NCI-H2196 treated with DMSO at 0.1 percent for 48 hours (cell line): Measurements from ENCODE around the gene IRF9.

Experiments
- DNase-seq: peaks from one replicate; lab custom pipeline; 2025; ENCODE audit not compliant: unreplicated experiment; lab: John Stamatoyannopoulos, UW

IRF9 gene

DNA sequence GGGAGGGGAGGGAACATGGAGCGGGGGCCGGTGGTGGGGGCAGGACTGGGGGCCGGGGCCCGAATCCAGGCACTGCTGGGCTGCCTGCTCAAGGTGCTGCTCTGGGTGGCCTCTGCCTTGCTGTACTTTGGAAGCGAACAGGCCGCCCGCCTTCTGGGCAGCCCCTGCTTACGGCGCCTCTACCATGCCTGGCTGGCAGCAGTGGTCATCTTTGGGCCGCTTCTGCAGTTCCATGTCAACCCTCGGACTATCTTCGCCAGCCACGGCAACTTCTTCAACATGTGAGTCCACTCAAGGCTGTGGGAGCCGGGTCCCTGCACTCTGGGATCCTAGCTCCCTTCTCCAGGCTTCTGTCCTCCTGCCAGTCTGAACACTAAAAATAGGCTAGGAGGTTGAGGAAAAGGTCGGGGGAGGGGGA is 29.5 kb upstream of the IRF9 start:
- no peak for DNase-seq

DNA sequence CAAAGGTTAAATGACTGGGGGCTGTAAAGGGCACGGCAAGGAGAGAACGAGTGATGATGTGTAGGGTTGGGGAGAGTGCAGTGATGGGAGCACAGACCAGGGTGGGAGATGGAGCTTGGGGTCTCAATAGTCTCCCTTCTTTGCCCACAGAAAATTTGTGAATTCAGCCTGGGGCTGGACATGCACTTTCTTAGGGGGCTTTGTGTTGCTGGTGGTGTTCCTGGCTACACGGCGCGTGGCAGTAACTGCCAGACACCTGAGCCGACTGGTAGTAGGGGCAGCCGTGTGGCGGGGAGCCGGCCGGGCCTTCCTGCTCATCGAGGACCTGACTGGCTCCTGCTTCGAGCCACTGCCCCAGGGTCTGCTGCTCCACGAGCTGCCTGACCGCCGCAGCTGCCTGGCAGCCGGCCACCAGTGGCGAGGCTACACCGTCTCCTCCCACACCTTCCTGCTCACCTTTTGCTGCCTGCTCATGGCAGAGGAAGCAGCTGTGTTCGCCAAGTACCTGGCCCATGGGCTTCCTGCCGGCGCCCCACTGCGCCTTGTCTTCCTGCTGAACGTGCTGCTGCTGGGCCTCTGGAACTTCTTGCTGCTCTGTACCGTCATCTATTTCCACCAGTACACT is 28.9 kb upstream of the IRF9 start:
- peak; percentile 92 for DNase-seq

DNA sequence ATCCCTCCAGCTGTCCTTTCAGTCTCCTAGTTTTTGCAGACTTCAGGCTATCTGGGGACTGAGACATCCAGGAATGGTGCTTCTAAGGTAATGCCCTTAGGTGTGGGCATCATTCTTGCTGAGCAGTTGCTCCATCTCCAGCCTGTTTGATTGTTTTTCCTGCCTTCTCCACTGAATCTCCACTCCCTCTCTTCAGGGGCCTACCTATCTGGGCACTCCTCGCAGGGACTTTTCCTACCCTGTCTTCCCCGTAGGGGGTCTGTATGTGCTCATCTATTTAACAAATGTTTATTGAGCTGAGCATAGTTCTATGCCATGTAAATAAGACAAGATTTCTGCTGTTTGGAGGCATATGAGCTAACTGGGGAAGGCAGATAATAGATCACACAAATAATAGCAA is 28.1 kb upstream of the IRF9 start:
- DNase-seq = no peak

DNA sequence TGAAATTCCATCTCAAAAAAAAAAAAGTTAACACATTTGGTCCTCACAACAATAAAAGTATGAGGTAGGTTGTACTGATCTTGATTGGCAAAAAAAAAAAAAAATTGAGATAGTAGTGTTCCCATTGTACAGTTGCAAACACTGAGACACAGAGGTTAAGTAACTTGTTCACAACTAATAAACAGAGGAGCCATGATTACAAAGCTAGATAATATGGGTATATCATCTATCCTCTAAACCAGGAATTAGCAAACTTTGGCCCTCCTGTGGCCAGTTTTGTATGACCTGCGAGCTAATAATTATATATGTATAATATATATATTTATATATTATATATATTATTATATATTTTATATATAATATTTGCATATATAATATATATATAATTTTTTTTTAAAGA is 27.3 kb upstream of the IRF9 start:
- no peak for DNase-seq

DNA sequence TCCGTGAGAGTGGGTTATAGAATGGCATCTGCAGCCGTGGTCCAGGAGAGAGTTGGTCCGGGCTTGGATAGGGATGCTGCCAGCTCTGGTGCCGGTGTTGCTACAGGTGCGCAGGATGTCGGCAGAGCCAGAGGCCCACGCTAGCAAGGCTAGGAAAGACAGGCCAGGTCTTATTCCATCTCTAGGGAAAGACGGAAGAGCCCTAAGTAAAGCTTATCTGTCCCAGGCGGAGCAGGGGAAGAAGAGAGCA is 25.6 kb upstream of the IRF9 start:
- no peak for DNase-seq

DNA sequence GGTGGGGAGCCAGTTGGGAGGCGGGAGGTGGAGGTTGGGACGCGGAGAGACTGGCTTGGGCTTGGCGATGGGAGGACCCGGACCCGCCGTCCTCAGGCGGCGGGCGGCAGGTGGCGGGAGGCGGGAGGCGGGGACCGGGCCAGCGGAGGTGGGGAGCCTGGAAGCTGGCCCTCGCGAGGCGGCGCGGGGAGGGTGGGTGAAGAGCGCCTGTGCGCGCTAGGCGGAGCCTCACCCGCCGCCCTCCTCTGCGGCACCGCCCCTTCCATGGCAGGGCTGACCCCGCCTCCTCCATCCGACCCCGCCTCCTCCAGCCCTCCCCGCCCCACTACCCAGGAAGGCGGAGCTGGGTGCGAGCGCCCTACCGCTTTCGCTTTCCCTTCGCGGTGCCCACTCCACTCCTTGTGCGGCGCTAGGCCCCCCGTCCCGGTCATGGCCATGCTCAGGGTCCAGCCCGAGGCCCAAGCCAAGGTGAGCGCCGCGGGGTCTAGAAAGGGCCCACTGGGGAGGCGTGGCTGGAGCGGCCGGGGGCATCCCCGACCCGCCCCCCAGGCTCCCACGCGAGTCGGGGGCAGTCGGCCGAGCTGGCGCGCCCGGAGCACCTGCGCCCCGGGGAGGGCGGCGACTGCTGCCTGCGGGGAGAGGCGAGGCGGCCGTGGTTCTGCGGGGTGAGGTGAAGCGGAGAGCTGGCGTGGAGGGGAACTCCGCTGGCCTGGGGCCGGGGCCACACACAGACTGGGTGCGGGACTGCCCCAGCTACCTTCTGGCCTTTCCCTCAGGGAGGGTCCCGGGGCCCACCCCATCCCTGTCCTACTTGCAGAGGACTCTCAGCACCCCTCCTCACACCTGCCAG is 25.0 kb upstream of the IRF9 start, which contains the start of gene PSME1:
TSS of gene PSME1 (plus strand) at position 361 of the 850 bp plus-strand sequence. CDS start at position 430, 69 bp downstream.
- DNase-seq = peak; percentile 90

DNA sequence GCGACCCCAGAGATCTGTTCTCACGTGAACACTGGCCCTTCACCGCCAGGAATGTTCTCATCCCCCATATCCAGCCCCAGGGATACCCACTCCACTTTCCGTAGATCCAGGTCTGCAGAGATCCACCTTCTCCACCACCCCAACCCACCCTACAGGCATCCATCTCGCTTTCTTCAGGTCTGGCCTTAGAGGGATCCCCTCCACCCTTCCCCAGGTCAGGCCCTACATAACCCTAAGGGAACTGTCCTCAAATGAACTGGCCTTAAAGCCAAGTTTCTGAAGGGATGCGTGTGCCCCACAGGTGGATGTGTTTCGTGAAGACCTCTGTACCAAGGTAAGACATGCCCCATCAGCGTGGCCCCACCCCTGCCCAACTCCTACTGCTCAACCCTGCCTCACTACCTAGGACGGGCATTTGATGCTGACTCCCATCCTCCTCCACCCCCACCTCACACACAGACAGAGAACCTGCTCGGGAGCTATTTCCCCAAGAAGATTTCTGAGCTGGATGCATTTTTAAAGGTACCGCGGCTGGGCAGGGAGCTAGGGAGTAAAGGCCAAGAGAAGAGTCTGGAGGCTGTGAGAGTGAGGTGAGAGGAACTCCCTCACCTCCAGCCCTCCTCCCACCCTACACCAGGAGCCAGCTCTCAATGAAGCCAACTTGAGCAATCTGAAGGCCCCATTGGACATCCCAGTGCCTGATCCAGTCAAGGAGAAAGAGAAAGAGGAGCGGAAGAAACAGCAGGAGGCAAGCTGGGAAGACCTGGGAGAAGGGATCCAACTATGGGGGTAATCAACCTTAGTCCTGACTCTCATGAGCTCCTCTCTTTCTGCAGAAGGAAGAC is 24.2 kb upstream of the IRF9 start:
- no peak for DNase-seq

DNA sequence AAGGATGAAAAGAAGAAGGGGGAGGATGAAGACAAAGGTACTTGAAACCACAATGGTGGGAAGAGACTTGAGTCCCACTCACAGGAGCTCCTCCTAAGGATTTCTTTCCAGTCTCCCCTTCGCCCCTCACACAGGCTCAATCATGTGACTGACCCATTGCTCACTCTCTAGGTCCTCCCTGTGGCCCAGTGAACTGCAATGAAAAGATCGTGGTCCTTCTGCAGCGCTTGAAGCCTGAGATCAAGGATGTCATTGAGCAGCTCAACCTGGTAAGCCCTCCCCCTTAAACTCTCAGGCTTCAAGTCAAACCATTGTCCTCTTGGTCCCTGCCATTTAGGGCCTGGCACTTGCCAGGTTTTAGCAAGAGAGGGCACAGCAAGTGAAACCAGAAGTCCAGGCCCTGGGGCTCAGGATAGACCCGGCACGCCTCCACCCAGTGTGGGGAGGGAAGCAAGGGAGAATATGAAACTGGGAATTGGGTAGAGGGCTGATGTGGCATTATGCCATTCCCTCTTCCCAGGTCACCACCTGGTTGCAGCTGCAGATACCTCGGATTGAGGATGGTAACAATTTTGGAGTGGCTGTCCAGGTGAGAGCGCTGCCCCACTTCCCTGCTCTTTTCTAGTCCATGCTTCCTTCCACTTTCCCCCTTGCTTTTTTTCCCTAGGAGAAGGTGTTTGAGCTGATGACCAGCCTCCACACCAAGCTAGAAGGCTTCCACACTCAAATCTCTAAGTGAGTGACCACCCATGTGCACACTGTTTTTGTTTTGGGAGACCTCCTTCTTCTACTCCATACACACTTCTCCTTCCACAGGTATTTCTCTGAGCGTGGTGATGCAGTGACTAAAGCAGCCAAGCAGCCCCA is 23.3 kb upstream of the IRF9 start:
- no peak for DNase-seq

DNA sequence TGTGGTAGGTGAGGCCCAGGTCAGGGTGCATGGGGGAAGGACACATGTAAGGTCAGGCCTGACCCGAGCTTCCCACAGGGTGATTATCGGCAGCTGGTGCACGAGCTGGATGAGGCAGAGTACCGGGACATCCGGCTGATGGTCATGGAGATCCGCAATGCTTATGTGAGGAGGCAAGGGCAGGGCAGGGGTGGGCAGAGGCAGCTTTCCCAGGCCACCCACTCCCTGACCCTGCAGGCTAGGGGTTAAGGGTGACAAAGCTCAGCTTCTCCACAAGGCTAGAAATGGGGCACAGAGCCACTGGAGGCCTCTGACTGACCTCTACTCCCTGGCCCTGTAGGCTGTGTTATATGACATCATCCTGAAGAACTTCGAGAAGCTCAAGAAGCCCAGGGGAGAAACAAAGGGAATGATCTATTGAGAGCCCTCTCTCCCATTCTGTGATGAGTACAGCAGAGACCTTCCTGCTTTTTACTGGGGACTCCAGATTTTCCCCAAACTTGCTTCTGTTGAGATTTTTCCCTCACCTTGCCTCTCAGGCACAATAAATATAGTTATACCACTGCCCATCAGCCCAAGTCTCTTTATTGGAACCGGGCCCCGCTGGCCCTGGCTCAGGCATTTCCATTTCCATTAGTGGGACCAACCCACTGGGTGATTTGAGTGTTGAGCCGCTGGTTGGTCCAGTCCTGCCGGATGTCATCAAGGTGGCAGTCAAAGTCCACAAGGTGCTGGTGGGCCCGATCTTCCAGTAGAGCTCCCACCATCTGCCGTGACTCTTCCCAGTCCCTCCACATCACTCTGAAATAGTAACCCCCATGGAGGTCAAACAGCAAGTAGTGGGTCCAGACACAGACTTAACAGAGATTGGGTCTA is 22.4 kb upstream of the IRF9 start:
- no peak for DNase-seq

DNA sequence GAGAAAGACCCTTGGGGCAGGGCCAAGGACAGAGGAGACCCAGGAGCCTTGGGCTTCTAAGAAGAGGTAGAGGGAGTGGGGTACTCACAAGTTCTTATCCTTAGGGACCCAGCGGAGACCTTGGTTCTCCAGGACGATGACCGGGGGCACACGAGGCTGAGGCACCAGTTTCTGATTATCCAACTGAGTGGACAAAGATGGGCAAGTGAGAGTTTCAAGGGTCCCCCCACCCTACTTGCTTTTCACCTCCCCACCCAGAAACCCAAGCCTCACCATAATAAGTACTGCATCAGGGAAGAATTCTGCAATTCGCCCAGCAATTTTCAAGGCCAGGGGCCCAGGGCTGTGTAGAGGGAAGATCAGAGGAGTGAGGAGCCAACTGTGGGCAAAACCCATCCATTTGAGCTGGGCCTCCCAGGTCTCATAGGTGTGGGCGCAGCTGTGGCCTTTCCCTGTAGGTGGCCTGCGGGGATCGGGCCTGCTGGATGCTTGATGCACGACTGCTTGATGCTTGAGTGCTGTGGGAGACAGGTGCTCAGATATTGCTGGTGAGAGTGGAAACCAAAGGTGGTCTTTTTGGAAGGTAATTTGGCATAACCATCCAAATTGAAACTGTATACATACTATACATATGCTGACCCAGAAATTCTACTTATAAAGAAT is 21.7 kb upstream of the IRF9 start:
- no peak for DNase-seq

DNA sequence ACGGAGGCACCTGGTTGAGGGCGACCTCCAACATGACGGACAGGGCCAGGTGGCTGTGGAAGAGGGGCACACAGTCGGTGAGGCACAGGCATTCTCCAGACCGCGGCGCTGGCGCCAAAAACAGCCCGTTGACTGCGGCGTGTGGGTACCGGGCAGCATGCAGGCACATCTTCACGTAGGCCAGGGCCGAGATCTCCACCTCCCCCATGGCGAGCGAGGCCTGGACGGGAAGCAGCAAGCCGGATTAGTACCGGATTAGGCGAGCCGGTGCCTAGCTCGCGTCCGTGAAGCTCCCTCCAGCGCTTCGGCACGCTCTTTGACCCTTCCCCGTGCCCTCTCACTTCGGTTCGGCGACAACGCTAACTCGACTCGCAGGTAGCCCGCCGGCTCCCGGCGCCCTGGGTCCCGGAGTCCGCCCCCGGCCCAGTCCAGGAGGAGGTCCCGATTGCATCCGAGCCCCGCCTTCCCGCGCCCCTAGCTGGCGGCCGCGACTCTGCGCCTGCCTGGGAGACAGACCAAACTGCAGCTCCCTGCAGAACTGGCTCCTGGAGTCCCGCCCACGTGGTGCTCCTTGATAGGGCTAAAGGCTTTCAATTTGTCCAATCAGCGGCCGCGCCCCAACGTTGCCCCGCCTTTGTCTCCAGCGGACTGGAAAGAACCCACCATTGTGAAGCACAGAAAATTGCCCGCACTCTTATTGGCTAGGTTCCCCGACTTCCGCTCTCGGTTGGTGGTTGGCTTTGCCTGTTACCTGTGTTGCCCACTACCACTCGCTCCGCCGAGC is 19.8 kb upstream of the IRF9 start, which contains the start of gene EMC9:
TSS of gene EMC9 (minus strand) at position 495 of the 784 bp plus-strand sequence. CDS start at position 208, 287 bp downstream.
- peak; percentile 99 for DNase-seq

DNA sequence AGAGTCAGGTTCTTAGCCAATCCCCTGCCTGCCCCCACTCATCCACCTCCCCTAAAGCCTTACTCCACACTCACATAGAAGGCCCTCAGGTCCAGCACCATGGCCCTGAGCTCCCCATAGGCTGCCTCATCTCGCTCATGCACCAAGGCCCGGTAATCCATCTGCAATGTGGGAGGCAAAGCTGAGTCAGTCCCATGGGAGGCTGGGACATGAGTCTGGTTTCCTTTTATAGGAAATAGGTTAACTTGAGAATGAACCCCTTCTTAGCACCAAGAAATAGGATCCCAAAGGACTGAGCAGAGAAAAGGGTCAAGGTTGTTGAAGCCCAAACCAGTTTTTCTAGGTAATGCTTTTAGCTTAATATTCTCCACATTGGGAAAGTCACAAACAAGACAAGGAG is 17.6 kb upstream of the IRF9 start:
- DNase-seq = no peak

DNA sequence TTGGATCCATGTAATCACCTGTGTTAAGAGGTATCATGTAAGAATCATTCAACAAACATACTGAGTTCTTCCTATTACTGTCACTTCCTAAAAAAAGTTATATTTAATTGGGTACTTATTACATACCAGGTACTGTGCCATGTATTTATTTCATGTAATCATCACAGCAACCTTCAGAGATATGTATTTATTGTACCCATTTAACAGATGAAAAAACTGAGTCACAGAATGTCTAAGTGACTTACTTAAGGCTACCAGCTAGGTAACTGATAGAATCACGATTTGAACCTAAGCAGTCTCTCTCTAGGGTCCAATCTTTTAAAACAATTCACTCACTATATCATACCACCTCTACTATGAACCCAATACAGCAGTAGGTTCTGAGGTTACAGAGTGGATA is 16.6 kb upstream of the IRF9 start:
- DNase-seq = no peak

DNA sequence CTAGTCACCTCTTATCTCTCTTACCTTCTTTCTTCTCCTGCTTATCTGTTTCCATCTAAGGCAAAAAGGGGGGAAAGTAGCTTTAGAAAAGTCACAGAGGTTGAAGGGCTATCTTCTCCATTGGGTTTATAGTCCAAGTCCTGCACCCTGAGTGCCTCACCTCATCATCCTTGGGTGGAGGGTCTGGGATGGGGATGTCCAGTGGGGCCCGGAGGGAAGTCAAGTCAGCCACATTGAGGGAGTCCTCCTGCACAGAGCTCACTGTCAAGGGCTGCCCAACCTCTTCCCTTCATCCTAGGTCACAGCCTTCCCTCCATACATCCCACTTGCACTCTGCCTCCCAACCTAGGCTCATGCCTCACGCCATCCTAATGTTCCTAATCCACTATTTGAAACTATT is 15.8 kb upstream of the IRF9 start:
- DNase-seq = no peak

DNA sequence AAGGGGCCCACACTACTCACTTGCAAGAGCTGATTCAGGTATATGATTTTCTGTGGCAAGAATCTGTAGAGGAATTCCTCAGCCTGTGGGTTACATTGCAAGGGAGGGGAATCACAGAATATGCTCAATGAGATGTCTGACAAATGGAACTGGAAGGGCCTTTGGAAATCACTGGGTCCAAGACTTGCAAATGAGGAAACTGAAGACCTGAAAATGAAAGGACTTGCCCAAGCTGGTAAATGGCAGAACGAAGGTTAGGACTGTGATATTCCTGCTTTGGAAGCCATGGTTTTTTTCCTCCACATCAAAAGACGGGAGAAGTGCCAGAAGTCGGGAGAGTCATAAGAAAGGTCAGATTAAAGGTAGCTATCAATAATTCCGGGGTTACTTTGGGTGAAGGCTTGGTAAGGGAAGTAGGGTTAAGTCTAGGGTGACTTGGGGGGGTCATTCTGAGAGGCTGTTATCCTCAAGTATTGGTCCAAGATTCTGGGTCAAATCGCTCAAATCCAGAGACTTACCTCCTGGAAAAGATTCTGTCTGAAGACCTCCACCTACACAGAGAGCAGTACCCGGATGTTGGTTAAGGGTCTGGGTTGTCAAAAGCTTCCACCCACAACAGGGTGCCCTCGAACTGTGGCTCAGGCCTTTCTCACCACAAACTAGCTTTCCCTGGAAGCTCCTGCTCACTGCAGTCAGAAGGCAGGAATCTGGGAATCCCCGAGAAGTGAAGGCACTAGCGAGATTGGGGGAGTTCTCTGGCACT is 15.2 kb upstream of the IRF9 start:
- no peak for DNase-seq

DNA sequence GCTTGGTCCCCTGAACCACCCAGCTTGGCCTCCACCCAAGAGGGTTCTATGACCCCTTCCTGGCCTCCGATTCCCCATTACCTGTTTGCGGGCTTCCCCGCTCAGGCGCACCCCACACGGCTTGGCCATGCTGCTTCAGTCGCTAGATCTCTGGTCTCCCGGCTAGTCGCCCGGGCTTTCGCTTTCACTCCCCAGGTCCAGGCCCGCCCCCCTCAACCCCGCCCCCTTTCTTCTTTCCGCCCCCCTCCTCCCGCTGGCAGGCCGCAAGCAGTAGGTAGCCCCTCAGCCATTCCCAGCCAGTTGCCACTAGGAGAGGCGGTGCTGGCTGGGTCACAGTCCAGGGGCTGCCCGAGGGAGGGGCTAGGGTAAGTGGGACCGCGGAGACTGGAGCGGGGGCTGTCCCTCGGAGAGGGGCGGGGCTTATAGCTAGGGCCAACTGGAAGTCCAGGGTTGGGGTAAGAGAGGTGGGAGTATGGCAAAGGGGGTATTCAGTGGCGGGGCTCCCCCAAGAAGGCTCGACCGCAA is 14.6 kb upstream of the IRF9 start, which contains the start of gene PSME2:
TSS of gene PSME2 (minus strand) at position 158 of the 525 bp plus-strand sequence. CDS start at position 129, 29 bp downstream.
- DNase-seq = peak; percentile 96

DNA sequence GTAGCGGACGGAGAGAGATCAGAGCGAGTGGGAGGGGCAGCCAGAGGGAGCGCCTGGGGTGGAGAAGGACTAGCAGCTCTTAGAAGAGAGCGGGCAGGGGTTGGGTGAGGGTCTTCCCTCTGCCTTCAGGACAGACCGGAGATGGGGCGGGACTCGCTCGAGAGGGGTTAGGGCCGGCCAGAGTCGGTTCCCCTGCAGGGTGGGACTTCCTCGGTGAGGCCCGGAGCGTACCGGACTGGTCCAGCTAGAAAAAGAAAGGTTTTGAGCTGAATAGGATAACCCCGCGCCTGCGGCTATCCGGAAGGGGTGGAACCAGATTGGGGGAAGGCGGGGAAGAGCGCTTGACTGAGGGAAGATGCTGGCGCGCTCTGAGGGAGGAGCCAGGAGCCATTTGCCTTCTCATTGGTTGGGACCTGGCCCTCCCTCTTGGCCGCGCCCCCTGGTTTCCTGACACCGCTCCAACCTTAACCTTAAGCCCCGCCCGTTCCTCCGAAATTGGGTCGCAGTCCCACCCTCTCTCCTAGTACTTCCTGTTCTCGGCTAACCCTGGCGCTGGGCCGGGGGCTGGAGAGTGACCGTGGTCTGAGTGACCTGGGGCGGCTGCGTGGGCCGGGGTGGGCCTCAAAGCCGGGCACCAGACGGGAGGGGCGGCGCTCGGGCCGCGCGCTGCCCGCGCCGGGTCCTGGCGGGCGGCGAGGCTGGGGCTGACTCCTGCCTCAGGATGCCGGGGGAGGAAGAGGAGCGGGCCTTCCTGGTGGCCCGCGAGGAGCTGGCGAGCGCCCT is 13.9 kb upstream of the IRF9 start, which contains the start of gene RNF31:
TSS of gene RNF31 (plus strand) at position 521 of the 783 bp plus-strand sequence. CDS start at position 722, 201 bp downstream.
- peak; percentile 98 for DNase-seq
